KOPT-K1 (cell line): ENCODE measurements around the gene OXT.
"Not testable (repeated sequence)": the region's sequence is repeated elsewhere in the genome, so short reads cannot be mapped to it uniquely, and the experiment has no call there.

Experiments
- H3K27ac ChIP-seq: fragments of 200-600 bp; sonication (generic); 2 replicates; pipeline ENCODE4 v1.5.1; 2016; ENCODE audit warnings: antibody characterized with exemption, mild to moderate bottlenecking, low read depth, low read length; ENCODE audit not compliant: poor library complexity, severe bottlenecking
- H3K36me3 ChIP-seq: fragments of 200-600 bp; sonication (generic); 2 replicates; pipeline ENCODE4 v1.5.1; 2017; ENCODE audit warnings: antibody characterized with exemption, mild to moderate bottlenecking, low read length, moderate library complexity; ENCODE audit not compliant: insufficient read depth
- H3K9me3 ChIP-seq: fragments of 200-600 bp; sonication (generic); 2 replicates; pipeline ENCODE4 v1.5.1; 2017; ENCODE audit warnings: antibody characterized with exemption, low read length, mild to moderate bottlenecking; ENCODE audit not compliant: insufficient read depth, poor library complexity, severe bottlenecking

The OXT gene

DNA sequence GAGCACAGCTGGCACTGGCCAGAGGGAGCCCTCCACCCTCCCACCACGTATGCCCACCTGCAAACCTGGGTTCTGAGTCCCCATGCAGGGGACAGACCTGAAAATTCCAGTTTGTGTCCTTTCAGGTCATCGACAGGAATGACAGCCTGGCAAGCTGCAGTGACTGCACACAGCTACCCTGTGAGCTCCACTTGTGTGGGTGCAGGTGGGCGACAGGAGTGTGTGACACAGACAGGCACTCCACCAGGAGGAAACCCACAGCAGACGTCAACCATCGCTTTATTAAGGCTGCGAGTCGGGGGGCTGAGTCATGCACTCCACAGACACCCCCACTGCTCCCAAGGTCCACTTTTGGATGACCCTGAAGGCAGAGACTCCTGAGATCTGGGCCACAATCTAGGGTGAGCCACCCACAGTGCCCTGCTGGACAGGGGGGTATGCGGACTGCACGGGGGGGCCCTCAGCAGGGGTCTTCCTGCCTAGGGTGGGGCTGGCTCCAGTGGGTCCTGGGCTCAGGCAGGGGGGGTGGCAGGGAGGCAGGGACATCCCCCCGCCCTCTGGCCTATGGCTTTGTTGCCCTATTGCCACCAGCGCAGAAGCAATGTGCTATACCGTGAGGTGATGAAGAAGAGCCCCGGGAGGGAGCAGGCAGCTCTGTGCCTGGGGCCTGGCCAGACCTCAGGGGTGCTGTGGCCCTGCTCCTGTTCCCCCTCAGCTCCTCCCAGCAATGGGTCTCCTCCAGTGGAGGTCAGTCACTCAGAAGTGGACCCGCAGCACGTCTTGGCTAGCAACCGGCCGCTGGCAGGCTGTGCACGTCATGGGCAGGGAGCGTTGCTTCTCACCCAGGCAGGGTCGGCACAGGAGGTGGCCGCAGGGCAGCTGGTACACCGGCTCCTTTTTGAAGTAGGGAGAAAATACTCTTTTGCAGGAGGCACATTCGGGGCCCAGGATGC lies 38.2 kb downstream of the OXT start:
- Histone ChIP-seq H3K27ac (no peak overlapping the region), H3K9me3 (no peaks in the 10 kb centered on the region), H3K36me3 (peaks cover 22% of the 10 kb centered on the region)

DNA sequence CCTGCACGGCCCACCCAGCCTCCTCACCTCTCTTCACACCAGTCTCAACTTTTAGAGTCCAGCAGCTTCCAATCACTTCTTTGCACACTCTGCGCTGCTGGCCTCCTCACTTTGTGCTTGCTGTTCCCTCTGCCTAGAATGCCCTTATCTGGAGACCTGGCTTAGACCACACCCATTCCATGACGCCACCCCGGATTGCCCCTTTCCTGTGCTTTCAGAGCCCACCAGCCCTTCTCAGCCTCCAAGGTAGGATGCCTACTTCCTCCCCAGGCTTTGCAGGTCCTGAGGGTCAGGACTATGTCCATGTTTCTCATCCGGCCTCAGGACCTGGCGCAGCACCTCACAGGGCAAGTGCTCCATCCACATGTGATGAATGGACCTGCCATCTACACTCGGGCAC lies 40.1 kb downstream of the OXT start:
- Histone ChIP-seq H3K27ac (no peak overlapping the region), H3K9me3 (no peaks in the 10 kb centered on the region), H3K36me3 (peaks cover 28% of the 10 kb centered on the region)

DNA sequence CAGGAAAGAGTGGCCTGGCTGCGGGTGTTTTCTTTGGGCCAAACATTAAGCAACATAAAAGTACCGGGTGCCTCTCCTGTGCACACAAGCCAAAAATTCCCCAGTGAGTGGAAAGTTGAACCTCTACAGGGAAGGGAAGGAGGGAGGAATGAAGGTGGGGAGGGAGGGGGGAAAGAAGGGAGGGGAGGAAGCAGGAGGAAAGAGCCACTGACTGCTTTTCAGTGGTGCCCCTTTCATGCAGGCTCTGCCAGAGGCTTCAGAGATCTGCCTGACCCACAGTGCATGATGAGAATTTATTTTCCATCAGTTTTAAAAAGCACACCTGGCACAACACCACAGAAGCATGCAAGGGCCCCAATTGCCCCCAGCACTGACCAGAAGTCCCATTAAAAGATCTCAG lies 40.6 kb downstream of the OXT start:
- no peak overlapping the region for H3K27ac ChIP-seq
- no peaks in the 10 kb centered on the region for H3K9me3 ChIP-seq
- peaks cover 28% of the 10 kb centered on the region for H3K36me3 ChIP-seq

GRCh38 chr20:3115190-3116107 lies 44.0 kb downstream of the OXT start:
- peaks cover 15% of the 10 kb centered on the region for H3K36me3 ChIP-seq
- no peaks in the 10 kb centered on the region for H3K9me3 ChIP-seq
- H3K27ac ChIP-seq: no peak overlapping the region

DNA sequence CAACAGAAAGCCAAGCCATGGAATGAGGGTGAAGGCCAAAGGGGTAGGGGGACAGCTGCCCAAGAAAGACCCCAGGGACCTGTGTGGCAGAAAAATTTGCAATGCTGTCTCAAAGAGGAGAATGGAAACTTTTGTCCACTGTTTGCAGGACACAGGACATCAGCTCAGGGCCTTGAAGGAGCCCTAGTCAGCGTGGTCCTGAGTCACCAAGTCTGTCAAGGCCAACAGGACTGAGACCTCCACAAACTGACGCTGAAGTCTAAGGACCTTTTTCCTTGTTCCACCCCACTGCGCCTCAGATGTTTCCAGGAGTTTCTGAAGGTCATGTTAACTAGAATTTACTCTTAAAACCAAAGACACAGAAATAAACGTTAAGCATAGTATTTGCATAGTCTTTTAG lies 44.9 kb downstream of the OXT start:
- Histone ChIP-seq H3K36me3 (peaks cover 23% of the 10 kb centered on the region; the same call in 1 of the 2 replicates), H3K9me3 (no peaks in the 10 kb centered on the region), H3K27ac (no peak overlapping the region)

DNA sequence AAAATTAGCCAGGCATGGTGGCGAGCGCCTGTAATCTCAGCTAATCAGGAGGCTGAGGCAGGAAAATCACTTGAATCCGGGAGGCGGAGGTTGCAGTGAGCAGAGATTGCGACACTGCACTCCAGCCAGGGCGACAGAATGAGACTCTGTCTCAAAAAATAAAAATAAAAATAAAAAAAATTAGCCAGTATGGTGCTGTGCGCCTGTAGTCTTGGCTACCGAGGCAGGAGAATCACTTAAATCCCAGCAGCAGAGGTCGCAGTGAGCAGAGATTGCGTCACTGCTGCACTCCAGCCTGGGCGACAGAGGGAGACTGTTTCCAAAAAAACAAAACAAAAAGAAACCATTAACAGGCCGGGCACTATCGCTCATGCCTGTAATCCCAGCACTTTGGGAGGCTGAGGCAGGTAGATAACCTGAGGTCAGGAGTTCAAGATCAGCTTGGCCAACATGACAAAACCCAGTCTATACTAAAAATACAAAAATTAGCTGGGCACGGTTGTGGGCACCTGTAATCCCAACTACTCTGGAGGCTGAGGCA lies 46.5 kb downstream of the OXT start:
- not testable (repeated sequence) for H3K9me3 ChIP-seq, H3K27ac ChIP-seq

DNA sequence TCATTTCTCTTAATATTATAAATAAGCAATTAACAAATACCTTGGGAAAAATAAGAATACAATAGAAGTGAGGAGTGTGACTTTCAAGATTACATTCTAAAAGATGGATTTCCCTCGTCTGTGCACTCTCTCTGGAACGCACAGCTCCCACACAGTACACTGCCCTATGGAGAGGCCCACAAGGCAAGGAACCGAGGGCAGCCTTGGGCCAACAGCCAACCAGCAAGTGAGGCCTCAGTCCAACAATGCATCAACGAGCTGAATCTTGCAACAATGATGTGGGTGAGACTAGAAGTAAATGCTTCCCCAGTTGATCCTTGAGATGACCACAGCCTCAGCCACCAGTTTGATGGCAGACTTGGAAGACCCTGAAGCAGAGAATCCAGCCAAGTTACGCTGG lies 47.6 kb downstream of the OXT start:
- peaks cover 36% of the 10 kb centered on the region for H3K36me3 ChIP-seq
- peaks cover 14% of the 10 kb centered on the region for H3K9me3 ChIP-seq
- H3K27ac ChIP-seq: no peak overlapping the region

More for the DNA sequence above, 46.5 kb downstream of the OXT start:
- peaks cover 39% of the 10 kb centered on the region for H3K36me3 ChIP-seq

- Histone ChIP-seq H3K9me3 (peaks cover 34% of the 10 kb centered on the region), H3K36me3 (peaks cover 30% of the 10 kb centered on the region), H3K27ac (no peak overlapping the region)
Observed at GRCh38 chr20:3121271-3121911, 50.0 kb downstream of the OXT start.
